ENCODE results near the gene CIAO2B. TPM values are rescaled to one million over a fixed set of nuclear protein-coding genes. Genes with fewer than 3 reads are reported as not detected.

Gene CIAO2B
- total RNA-seq, 1 donor from 2014 or later: 156 TPM

DNA sequence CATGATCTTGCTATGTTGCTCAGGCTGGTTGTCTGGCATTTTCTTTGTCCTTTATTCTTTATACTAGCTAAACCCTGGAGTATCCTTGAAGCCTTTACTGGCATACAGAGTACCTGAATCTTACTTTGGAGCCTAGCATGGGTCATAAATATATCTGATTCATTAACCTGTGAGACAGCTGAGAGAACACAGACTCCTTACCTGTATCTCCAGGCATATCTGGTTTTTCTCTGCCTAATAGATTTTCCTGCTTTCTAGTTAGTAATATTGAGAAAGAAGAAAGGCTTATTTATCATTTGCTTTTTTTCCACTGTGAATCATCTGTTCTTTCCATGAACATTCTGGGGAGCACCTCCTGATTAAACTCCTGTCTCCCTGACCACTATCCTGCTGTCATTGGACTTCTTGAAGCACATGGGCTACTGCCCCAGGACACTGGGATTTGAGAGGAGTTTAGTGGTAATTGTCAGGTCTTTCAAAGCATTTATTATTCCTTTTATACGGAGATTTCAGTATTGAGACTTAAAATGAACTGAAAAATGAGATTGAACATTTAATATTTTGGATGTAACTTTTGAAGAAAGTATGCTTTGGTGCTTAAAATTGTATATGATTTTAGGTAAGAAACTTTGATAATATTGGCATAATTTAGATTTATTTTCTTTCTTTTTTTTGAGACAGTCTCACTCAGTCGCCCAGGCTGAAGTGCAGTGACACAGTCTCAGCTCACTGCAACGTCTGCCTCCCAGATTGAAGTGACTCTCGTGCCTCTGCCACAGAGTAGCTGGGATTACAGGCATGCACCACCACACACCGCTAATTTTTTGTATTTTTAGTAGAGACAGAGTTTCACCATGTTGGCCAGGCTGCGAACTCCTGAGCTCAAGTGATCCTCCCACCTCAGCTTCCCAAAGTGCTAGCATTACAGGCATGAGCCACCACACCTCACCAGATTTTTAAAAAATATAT, 45.3 kb downstream of the CIAO2B start:
- DNase-seq (ENCODE audit: low read depth): no peak
- H3K4me3 ChIP-seq (ENCODE audit: low read depth, low read length): no peak overlapping the region
- TF ChIP-seq, protein P1, sequence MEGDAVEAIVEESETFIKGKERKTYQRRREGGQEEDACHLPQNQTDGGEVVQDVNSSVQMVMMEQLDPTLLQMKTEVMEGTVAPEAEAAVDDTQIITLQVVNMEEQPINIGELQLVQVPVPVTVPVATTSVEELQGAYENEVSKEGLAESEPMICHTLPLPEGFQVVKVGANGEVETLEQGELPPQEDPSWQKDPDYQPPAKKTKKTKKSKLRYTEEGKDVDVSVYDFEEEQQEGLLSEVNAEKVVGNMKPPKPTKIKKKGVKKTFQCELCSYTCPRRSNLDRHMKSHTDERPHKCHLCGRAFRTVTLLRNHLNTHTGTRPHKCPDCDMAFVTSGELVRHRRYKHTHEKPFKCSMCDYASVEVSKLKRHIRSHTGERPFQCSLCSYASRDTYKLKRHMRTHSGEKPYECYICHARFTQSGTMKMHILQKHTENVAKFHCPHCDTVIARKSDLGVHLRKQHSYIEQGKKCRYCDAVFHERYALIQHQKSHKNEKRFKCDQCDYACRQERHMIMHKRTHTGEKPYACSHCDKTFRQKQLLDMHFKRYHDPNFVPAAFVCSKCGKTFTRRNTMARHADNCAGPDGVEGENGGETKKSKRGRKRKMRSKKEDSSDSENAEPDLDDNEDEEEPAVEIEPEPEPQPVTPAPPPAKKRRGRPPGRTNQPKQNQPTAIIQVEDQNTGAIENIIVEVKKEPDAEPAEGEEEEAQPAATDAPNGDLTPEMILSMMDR (IDR thresholded peaks at IDR 0.05; ENCODE audit: insufficient read depth, low read length, poor library complexity, severe bottlenecking): no peak
- peaks cover 1% of the 10 kb centered on the region for H3K36me3 ChIP-seq (ENCODE audit: control insufficient read depth, insufficient read depth, low read length)
- no peaks in the 10 kb centered on the region for H3K27me3 ChIP-seq (ENCODE audit: control insufficient read depth, insufficient read depth, low read length)

DNA sequence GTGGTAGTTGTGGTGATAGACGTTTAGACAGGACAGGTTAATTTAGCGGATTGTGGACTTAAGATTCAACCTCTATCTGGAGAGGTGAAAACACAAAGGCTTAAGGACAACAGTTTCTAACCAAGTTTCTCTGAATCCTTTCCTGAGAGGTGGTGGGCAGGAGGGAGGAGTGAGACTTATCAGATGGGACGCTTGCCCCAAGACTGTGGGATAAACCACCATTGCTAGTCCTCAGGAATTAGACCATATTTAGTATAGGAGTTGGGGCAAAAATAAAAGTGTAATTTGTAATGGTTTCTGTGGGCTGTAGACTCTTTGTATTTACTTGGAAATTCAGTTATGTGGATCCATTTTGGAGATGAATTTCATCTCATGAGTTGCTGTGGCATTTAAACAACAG, 47.3 kb downstream of the CIAO2B start:
- no peak overlapping the region for H3K4me3 ChIP-seq (ENCODE audit: low read depth, low read length)
- no peak for DNase-seq (ENCODE audit: low read depth)

DNA sequence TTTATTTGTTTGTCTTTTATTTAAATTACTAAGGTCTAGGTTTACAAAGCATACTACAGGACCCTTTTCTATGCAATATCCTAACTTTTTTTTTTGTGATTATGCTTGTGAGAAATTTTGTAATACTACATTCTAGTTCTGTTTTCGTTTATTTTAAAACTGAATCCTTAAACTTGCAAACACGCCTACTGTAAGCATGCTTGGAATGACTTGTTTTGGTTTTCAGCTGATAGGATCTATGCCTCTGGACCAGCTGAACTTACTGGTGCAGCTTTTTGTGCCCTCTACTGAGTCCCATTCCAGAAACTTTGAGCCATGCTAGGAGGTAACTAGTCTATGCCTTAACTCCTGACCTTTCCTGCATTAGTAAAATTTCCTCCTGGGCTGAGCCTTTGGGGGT, 47.9 kb downstream of the CIAO2B start:
- Histone ChIP-seq H3K36me3 (ENCODE audit: control insufficient read depth, insufficient read depth, low read length) (peaks cover 1% of the 10 kb centered on the region), H3K27me3 (ENCODE audit: control insufficient read depth, insufficient read depth, low read length) (no peaks in the 10 kb centered on the region), H3K4me3 (ENCODE audit: low read depth, low read length) (no peak overlapping the region)
- TF ChIP-seq, protein P1 (IDR thresholded peaks at IDR 0.05; ENCODE audit: insufficient read depth, low read length, poor library complexity, severe bottlenecking): no peak
- no peak for DNase-seq (ENCODE audit: low read depth)

More for the DNA sequence above, 47.3 kb downstream of the CIAO2B start:
- peaks cover 1% of the 10 kb centered on the region for H3K36me3 ChIP-seq (ENCODE audit: control insufficient read depth, insufficient read depth, low read length)
- TF ChIP-seq, protein P1 (IDR thresholded peaks at IDR 0.05; ENCODE audit: insufficient read depth, low read length, poor library complexity, severe bottlenecking): no peak
- no peaks in the 10 kb centered on the region for H3K27me3 ChIP-seq (ENCODE audit: control insufficient read depth, insufficient read depth, low read length)

DNA sequence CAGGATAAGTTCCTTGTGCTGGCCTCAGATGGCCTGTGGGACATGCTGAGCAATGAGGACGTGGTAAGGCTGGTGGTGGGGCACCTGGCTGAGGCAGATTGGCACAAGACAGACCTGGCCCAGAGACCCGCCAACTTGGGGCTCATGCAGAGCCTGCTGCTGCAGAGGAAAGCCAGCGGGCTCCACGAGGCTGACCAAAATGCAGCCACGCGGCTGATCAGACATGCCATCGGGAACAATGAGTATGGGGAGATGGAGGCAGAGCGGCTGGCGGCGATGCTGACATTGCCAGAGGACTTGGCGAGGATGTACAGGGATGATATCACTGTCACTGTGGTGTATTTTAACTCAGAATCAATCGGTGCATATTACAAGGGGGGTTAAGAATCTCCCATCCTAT, 48.7 kb downstream of the CIAO2B start:
- no peaks in the 10 kb centered on the region for H3K27me3 ChIP-seq (ENCODE audit: control insufficient read depth, insufficient read depth, low read length)
- no peak overlapping the region for H3K4me3 ChIP-seq (ENCODE audit: low read depth, low read length)
- TF ChIP-seq, protein P1 (IDR thresholded peaks at IDR 0.05; ENCODE audit: insufficient read depth, low read length, poor library complexity, severe bottlenecking): no peak
- peaks cover 1% of the 10 kb centered on the region for H3K36me3 ChIP-seq (ENCODE audit: control insufficient read depth, insufficient read depth, low read length)
- no peak for DNase-seq (ENCODE audit: low read depth)

DNA sequence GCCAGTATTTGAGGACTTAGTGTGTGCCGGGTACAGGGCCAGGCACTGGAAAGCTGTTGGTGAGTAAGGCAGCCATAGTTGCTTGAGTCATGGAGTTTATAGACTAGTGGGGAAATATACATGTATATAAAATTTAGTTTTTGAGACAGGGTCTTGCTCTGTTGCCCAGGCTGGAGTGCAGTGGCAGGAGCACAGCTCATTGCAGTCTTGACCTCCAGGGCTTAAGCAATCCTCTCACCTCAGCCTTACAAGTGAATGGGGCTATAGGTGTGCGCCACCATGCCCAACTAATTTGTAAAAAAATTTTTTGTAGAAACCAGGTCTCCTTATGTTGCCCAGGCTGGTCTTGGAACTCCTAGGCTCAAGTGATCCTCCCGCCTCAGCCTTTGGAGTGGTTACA, 51.5 kb downstream of the CIAO2B start:
- H3K36me3 ChIP-seq (ENCODE audit: control insufficient read depth, insufficient read depth, low read length): peaks cover 1% of the 10 kb centered on the region
- no peaks in the 10 kb centered on the region for H3K27me3 ChIP-seq (ENCODE audit: control insufficient read depth, insufficient read depth, low read length)
- TF ChIP-seq, protein P1 (IDR thresholded peaks at IDR 0.05; ENCODE audit: insufficient read depth, low read length, poor library complexity, severe bottlenecking): no peak
- no peak overlapping the region for H3K4me3 ChIP-seq (ENCODE audit: low read depth, low read length)
- no peak for DNase-seq (ENCODE audit: low read depth)

Other genes with a start within 250 kb of the CIAO2B start
- 74.3 and 75.2 TPM in 2 replicates for gene CMTM4, start 237.7 kb downstream of the CIAO2B start, total RNA-seq
- gene DYNC1LI2, start 182.8 kb downstream of the CIAO2B start, total RNA-seq: 109 and 126 TPM in 2 replicates
- gene TERB1, start 132.8 kb downstream of the CIAO2B start, total RNA-seq: 0.27 TPM in 1 of 2 replicates, not detected in the other
- 77.3 and 77.9 TPM in 2 replicates for gene NAE1, start 103.4 kb downstream of the CIAO2B start, total RNA-seq
- not detected in 2 replicates for gene CA7, start 90.0 kb downstream of the CIAO2B start, total RNA-seq
- gene PDP2, start 53.9 kb downstream of the CIAO2B start, total RNA-seq: 6.9 and 11.7 TPM in 2 replicates
- gene CDH16, start 15.5 kb downstream of the CIAO2B start, total RNA-seq: 0.33 and 5.0 TPM in 2 replicates
- gene RRAD, start 8.9 kb downstream of the CIAO2B start, total RNA-seq: 32.9 and 36.8 TPM in 2 replicates
- gene CES2, start 1.1 kb upstream of the CIAO2B start, total RNA-seq: 44.4 and 48.0 TPM in 2 replicates
- 0.07 TPM in 1 of 2 replicates, not detected in the other for gene CES3, start 26.9 kb upstream of the CIAO2B start, total RNA-seq
- 1.3 and 2.3 TPM in 2 replicates for gene CES4A, start 54.2 kb upstream of the CIAO2B start, total RNA-seq
- 57.4 and 64.5 TPM in 2 replicates for gene CBFB, start 94.7 kb upstream of the CIAO2B start, total RNA-seq
- gene PHAF1, start 175.5 kb upstream of the CIAO2B start, total RNA-seq: 23.1 and 24.6 TPM in 2 replicates
- gene B3GNT9, start 216.6 kb upstream of the CIAO2B start, total RNA-seq: 1.5 and 2.4 TPM in 2 replicates
- 30.0 and 36.3 TPM in 2 replicates for gene TRADD, start 225.5 kb upstream of the CIAO2B start, total RNA-seq
- gene FBXL8, start 225.6 kb upstream of the CIAO2B start, total RNA-seq: 6.6 and 9.6 TPM in 2 replicates
- gene HSF4, start 230.3 kb upstream of the CIAO2B start, total RNA-seq: 1.5 and 5.5 TPM in 2 replicates
- gene NOL3, start 236.1 kb upstream of the CIAO2B start, total RNA-seq: 23.9 and 28.3 TPM in 2 replicates
- 10.8 and 16.0 TPM in 2 replicates for gene MATCAP1, start 249.6 kb upstream of the CIAO2B start, total RNA-seq